K562 (cell line): Measurements from ENCODE around the gene MIEF1. TPM values are rescaled to one million over a fixed set of nuclear protein-coding genes. Genes with fewer than 3 reads are reported as not detected.
A peak's percentile ranks its signal among the peaks of the same experiment; 100 is the strongest.

ENCODE experiments used
- BACH1 ChIP-seq: fragments of 200-800 bp; sonication (Bioruptor generic); IDR thresholded peaks from 2 replicates; pipeline ENCODE4 v1.6.1; 2016; ENCODE audit warnings: missing genetic modification characterization, missing compliant biosample characterization
- DPF2 ChIP-seq: fragments of 450-650 bp; IDR thresholded peaks from 2 replicates; pipeline ENCODE4 v1.6.1; 2016
- GATA2 ChIP-seq: sonication (generic); formaldehyde crosslinking; IDR thresholded peaks from 2 replicates; pipeline ENCODE4 v1.4.0; 2020; ENCODE audit warnings: mild to moderate bottlenecking, missing genetic modification reagents
- HIVEP1 ChIP-seq: fragments of 250-450 bp; sonication (Bioruptor Pico); IDR thresholded peaks from 2 replicates; pipeline ENCODE4 v1.4.0; 2020; ENCODE audit warnings: mild to moderate bottlenecking
- HNRNPH1 ChIP-seq: fragments of 200-400 bp; formaldehyde crosslinking; optimal IDR thresholded peaks from 2 replicates; pipeline ENCODE3; 2017; ENCODE audit warnings: low read depth, mild to moderate bottlenecking, low read length, moderate library complexity
- HNRNPL ChIP-seq: fragments of 200-400 bp; formaldehyde crosslinking; IDR thresholded peaks from 2 replicates; pipeline ENCODE4 v1.6.1; 2017; ENCODE audit warnings: low read depth, mild to moderate bottlenecking, low read length
- L3MBTL2 ChIP-seq: fragments of 450-650 bp; IDR thresholded peaks from 2 replicates; pipeline ENCODE4 v1.6.1; 2016; ENCODE audit warnings: mild to moderate bottlenecking, moderate library complexity
- MGA ChIP-seq: fragments of 450-650 bp; IDR thresholded peaks from 2 replicates; pipeline ENCODE4 v1.6.1; 2016; ENCODE audit warnings: mild to moderate bottlenecking, moderate library complexity
- MLLT1 ChIP-seq, 2 experiments: fragments of 450-650 bp; IDR thresholded peaks; 2 replicates each; pipeline ENCODE4 v1.6.1; 2016
- RNF2 ChIP-seq: sonication (generic); IDR thresholded peaks from 2 replicates; pipeline ENCODE4 v1.6.1; 2016
- SMARCA5 ChIP-seq: fragments of 450-650 bp; IDR thresholded peaks from 2 replicates; pipeline ENCODE4 v1.6.1; 2016
- TBL1XR1 ChIP-seq, 2 experiments: IDR thresholded peaks; 2 replicates each; pipeline ENCODE4 v1.6.1; 2012; ENCODE audit warnings: improper control_type of control experiment in 2 of 2, low read length in 2 of 2, mild to moderate bottlenecking in 1 of 2
- TRIM25 ChIP-seq: fragments of 450-650 bp; IDR thresholded peaks from 2 replicates; pipeline ENCODE4 v1.7.0; 2016; ENCODE audit warnings: borderline replicate concordance
- ZFP1 ChIP-seq: fragments of 450-650 bp; formaldehyde crosslinking; IDR thresholded peaks from 2 replicates; pipeline ENCODE4 v1.4.0; 2020; ENCODE audit warnings: mild to moderate bottlenecking, mixed read lengths
- ZNF668 ChIP-seq: fragments of 250-450 bp; sonication (Bioruptor Pico); IDR thresholded peaks from 2 replicates; pipeline ENCODE4 v1.8.0; 2022; ENCODE audit warnings: mild to moderate bottlenecking, inconsistent platforms
- polyA plus RNA-seq, 8 experiments: library from polyadenylated mRNA; depleted of rRNA in 4 of 8; stranded (reverse) in 5 of 8; unstranded in 3 of 8; fragments of >200 nt; fragmentation: Nextera tagmentation in 2 of 8; fragmentation: Illumina TruSeq in 1 of 8; extraction: Ambion mirVana in 2 of 8; extraction: Trizol in 1 of 8; gene quantifications; 2 replicates each; pipeline versions ENCODE4 v1.2.1 to v1.2.3, GENCODE V29; 2011 to 2014; ENCODE audit warnings: inconsistent platforms in 1 of 8, missing spikeins in 1 of 8
- total RNA-seq, 7 experiments: library from RNA; depleted of rRNA in 6 of 7; stranded (reverse); fragments of >200 nt in 6 of 7; fragmentation: Illumina TruSeq in 2 of 7; extraction: Trizol in 2 of 7; gene quantifications; 2 replicates each; pipeline versions ENCODE4 v1.2.1 to v1.2.3, GENCODE V29; 2011 to 2021; ENCODE audit warnings: low replicate concordance in 1 of 7

Gene MIEF1
- total and polyA plus RNA-seq, 9 of the 15 experiments (the other 6 are each of a cell fraction or from before 2014, with no cell fraction given) = 10.9 to 51.8 (median 25.5) TPM

GRCh38 chr22:39488563-39489083 lies 13.5 kb upstream of the MIEF1 start (continued):
- TF ChIP-seq ZNF668 (CRISPR knock-in tag) = no peak
- peak; percentile 36; the same call in 1 of the 2 replicates for TF ChIP-seq L3MBTL2
- TF ChIP-seq TBL1XR1 (IDR thresholded peaks at IDR 0.05; ENCODE audit: low read length in 2 of 2) = no peak
- TF ChIP-seq ZFP1 = no peak
- TF ChIP-seq GATA2 (CRISPR knock-in tag) = peak; percentile 24; the same call in 1 of the 2 replicates
- peak; percentile 39; the same call in 1 of the 2 replicates for TF ChIP-seq DPF2
- no peak for TF ChIP-seq TRIM25
- TF ChIP-seq HNRNPL = peak; percentile 52; the same call in 1 of the 2 replicates
- 0 out of 4 replicates have a peak, but pooled peaks of 1 of the 2 experiments have one; percentile 11 for TF ChIP-seq MLLT1 (IDR thresholded peaks at IDR 0.05)
- no peak for TF ChIP-seq HNRNPH1
- no peak for TF ChIP-seq SMARCA5
- no peak for TF ChIP-seq BACH1 (tag)
- TF ChIP-seq RNF2 = 0 out of 2 replicates have a peak, but pooled peaks have one; percentile 43
- no peak for TF ChIP-seq HIVEP1 (CRISPR knock-in tag)
- peak; percentile 48 for TF ChIP-seq MGA
